GM10266 (cell line): ENCODE measurements around the gene AMBRA1.
A peak's percentile ranks its signal among the peaks of the same experiment; 100 is the strongest.

Experiments used
- DNase-seq: peaks from one replicate; pipeline ENCODE4 v3.0.0; 2012; ENCODE audit errors: extremely low spot score
- TF ChIP-seq, protein P1 (sequence below): IDR thresholded peaks from 2 replicates; pipeline ENCODE4 v1.5.1; 2012; ENCODE audit warnings: mild to moderate bottlenecking, low read depth; ENCODE audit not compliant: control insufficient read depth, insufficient read depth; ENCODE audit errors: missing control alignments

Gene AMBRA1

DNA sequence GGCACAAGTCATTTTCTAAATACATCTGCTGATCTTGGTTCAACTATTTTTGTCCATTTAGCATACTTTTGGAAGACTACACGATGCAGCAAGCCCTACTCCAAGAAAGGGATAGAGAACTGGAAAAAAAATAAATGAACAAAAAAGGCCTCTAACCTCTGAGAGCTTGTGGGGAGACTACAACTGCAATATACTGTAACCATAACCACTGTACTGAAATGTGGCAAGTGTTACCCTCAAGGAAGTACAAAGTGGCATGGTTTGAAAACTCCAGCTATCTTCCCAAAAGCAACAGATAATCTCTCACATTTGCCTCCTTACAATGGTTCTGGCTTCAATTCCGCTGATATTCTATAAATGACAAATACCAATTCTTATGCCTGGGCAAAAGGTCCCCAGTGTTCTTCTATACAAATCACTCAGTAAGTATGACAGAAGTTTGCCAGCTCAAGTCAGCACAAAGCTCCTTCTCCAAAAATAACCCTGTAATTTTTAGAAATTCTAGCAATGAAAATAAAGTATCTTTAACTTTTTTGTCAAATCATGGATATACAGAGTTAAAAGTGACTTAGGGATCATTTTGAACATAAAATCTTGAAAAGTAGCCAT lies 22.9 kb downstream of the AMBRA1 start:
- no peak for DNase-seq

DNA sequence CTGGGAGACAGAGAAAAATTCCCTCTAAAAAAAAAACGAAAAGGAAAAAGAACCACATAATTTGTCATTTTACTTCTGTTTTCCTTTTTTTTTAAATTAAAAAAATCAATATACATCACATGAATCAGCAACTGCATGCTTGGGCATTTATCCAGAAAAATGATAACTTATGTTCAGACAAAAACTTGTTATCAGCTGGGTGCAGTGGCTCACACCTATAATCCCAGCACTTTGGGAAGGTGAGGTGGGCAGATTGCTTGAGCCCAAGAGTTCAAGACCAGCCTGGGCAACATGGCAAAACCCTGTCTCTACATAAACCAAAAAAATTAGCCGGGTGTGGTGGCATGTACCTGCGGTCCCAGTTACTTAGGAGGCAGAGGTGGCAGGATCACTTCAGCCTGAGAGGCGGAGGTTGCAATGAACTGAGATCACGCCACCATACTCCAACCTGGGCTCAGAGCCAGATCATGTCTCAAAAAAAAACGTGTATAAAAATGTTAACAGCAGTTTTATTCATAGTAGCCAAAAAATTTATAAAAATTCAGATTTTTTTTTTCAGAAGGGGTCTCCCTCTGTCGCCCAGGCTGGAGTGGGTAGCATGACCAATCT lies 28.5 kb downstream of the AMBRA1 start:
- no peak for DNase-seq
- TF ChIP-seq, protein P1, sequence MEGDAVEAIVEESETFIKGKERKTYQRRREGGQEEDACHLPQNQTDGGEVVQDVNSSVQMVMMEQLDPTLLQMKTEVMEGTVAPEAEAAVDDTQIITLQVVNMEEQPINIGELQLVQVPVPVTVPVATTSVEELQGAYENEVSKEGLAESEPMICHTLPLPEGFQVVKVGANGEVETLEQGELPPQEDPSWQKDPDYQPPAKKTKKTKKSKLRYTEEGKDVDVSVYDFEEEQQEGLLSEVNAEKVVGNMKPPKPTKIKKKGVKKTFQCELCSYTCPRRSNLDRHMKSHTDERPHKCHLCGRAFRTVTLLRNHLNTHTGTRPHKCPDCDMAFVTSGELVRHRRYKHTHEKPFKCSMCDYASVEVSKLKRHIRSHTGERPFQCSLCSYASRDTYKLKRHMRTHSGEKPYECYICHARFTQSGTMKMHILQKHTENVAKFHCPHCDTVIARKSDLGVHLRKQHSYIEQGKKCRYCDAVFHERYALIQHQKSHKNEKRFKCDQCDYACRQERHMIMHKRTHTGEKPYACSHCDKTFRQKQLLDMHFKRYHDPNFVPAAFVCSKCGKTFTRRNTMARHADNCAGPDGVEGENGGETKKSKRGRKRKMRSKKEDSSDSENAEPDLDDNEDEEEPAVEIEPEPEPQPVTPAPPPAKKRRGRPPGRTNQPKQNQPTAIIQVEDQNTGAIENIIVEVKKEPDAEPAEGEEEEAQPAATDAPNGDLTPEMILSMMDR = no peak

More for the DNA sequence above, 22.9 kb downstream of the AMBRA1 start:
- TF ChIP-seq, protein P1 = no peak

DNA sequence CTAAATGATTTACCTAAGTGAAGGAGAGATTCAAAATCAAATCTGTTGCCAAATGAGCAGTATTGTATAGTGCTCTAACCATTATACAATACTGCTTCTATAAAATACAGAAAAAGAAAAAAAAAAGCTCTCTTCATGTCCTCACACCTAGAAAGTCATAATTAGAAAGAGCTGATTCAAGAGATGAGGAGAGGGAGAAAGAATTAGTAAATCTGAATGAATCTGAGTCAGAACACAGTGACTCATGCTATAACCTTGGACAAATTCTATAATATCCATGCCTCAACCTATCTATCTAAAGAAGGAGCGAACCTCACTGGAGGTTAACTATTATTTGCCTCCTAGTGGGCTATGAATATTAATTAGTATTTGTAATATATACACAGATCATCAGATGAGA lies 29.4 kb downstream of the AMBRA1 start:
- TF ChIP-seq, protein P1 = no peak
- DNase-seq = no peak

DNA sequence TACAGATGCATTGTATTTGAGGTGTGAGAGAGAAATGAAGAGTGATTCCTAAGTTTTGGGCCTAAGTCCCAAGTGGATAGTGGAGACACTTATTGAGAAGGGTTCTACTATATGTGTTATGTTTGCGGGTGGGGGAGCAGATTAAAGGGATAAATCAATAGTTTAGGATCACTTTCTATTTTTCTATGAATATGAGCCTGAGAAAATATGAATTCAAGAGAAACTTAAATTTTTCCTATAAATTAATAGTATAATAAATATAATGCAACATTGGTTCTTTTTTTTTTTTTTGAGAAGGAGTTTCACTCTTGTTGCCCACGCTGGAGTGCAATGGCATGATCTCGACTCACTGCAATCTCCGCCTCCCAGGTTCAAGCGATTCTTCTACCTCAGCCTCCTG lies 31.3 kb downstream of the AMBRA1 start:
- TF ChIP-seq, protein P1 = no peak
- DNase-seq = no peak

DNA sequence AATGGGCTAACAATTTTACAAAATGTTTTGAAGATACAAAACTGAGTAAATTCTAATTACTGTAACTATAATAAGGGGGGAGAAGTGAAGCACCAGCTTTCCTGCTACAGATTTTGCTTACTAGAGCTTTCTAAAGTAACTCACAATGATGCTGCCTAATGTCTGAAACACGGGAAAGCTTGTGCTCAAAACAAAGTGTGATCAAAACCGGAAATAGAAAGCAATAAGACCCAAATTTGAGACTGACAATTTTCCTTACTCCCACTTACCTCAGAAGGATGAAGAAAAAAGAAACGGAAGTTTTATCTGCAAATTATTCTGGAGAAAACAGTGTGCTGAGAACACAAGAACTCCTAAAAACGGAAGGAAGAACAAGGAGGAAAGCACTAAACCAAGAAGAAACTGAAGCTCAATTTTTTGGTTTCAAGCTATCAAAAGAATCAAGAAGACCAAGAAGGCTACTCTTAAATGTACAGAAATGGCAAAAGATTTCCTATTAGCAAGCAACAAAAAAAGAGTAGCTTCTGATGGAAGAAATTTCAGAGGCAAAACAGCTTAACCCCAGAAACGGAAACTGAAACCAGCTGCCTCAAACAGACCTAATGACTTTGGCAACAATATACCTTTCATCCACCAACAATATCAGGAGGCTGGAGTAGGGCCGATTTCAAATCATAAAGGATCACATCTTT lies 33.4 kb downstream of the AMBRA1 start:
- TF ChIP-seq, protein P1 = no peak
- peak; percentile 43 for DNase-seq

DNA sequence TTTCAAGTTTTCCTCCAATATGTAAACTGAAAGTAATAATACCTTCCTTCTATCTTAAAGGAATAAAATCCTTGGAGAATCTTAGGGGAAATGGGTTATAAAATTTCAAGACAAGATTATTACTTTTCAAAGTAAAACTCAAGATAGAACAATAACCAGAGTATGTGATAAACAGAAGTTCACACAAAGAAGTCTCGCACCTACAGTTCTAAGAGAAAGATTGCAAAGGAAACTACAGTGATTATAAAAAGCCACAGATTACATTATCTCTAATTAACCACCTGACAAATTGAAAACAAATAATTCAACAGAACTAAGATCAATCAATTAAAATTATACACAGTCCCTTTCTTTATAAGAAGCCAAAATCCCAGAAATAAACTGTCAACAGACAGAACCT lies 34.0 kb downstream of the AMBRA1 start:
- no peak for DNase-seq
- TF ChIP-seq, protein P1 = no peak

DNA sequence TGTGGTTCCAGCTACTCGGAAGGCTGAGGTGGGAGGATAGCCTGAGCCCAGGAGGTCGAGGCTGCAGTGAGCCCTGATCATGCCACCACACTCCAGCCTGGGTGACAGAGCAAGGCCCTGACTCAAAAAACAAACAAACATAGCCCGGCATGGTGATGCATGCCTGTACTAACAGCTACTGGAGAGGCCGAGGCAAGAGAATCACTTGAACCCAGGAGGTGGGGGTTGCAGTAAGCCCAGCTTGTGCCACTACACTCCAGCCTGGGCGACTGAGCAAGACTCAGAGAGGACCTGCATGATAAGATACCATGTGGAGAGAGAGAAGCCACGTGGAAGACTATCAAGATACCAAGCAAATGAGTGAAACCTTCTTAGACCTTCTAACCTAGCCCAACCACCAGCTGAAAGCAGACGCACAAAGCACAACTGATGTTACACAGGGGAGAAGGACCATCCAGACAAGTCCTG lies 36.1 kb downstream of the AMBRA1 start:
- DNase-seq = no peak
- TF ChIP-seq, protein P1 = no peak
